Erythroblast (primary cell): ENCODE data around the gene UBA1.

Source experiments
- GATA1 ChIP-seq: IDR thresholded peaks from 2 replicates; pipeline ENCODE4 v1.6.1; 2011; ENCODE audit warnings: low read depth, mild to moderate bottlenecking, control low read depth, low read length, moderate library complexity
- POLR2A ChIP-seq: IDR thresholded peaks from 2 replicates; pipeline ENCODE4 v1.6.1; 2011; ENCODE audit warnings: mild to moderate bottlenecking, low read length

DNA sequence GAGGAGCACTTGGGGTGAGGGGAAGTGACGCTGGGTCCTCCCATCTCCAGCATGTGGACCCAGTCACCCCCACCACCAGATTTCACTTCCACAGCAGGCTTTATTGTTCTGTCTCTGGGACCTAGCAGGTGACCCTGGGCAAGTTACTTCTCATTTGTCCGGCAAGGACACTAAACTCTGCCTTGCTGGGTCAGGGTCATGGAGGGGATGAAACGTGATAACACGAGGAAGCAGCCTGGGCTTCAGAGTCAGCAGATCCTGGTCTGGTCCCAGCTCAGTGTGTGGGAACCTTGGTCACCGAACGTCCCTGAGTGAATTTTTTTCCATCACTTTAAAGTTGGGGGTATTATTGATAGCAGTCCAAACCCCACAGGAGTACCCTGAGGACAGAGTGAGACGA is 3.9 kb downstream of the UBA1 start:
- TF ChIP-seq POLR2A (no peak), GATA1 (no peak)
